Measurements from ENCODE around the gene CARS1. TPM values are rescaled to one million over a fixed set of nuclear protein-coding genes. Genes with fewer than 3 reads are reported as not detected.

CARS1 gene
- total RNA-seq, 1 donor from 2014 or later, result 17.2 TPM

- TF ChIP-seq CTCF (IDR thresholded peaks at IDR 0.05), result no peak
- no peak for TF ChIP-seq EZH2phosphoT487 (IDR thresholded peaks at IDR 0.05)
- no peak for TF ChIP-seq EZH2 (IDR thresholded peaks at IDR 0.05)
- H3K79me2 ChIP-seq (ENCODE audit: low read depth), result peaks cover 94% of the 10 kb centered on the region
- no peak overlapping the region for H3K9ac ChIP-seq
- H3K27me3 ChIP-seq, result no peaks in the 10 kb centered on the region
- no peak overlapping the region for H3K4me3 ChIP-seq
- no peaks in the 10 kb centered on the region for H3F3A ChIP-seq (ENCODE audit: low read depth)
- H3K9me3 ChIP-seq (ENCODE audit: low read depth), result no peaks in the 10 kb centered on the region
- no peak overlapping the region for H3K27ac Mint-ChIP-seq
- H3K4me3 Mint-ChIP-seq, result no peak overlapping the region
- H3K36me3 ChIP-seq, result peaks cover 5% of the 10 kb centered on the region
- peaks cover 94% of the 10 kb centered on the region for H4K20me1 ChIP-seq (ENCODE audit: low read depth)
- H3K27me3 Mint-ChIP-seq (ENCODE audit: insufficient read depth, low read depth), result peaks cover 2% of the 10 kb centered on the region
- no peak overlapping the region for H3K4me2 ChIP-seq
- no peaks in the 10 kb centered on the region for H3K9me3 Mint-ChIP-seq
- H3K27ac ChIP-seq, result no peak overlapping the region
- no peak for DNase-seq (ENCODE audit: low spot score)
- peaks cover 3% of the 10 kb centered on the region for H3K4me1 Mint-ChIP-seq
- H3K4me1 ChIP-seq, result no peaks in the 10 kb centered on the region
- no peak overlapping the region for H2AFZ ChIP-seq (replicated peaks)
- peaks cover 21% of the 10 kb centered on the region for H3K36me3 Mint-ChIP-seq
Observed at GRCh38 chr11:2977113-2977512, 80.1 kb downstream of the CARS1 start.

GRCh38 chr11:2976294-2977063 lies 80.7 kb downstream of the CARS1 start:
- TF ChIP-seq EZH2 (IDR thresholded peaks at IDR 0.05) (no peak), CTCF (IDR thresholded peaks at IDR 0.05) (no peak), EZH2phosphoT487 (IDR thresholded peaks at IDR 0.05) (no peak)
- peaks cover 88% of the 10 kb centered on the region for H4K20me1 ChIP-seq (ENCODE audit: low read depth)
- no peaks in the 10 kb centered on the region for H3K4me1 ChIP-seq
- Mint-ChIP-seq H3K27me3 (ENCODE audit: insufficient read depth, low read depth) (no peaks in the 10 kb centered on the region), H3K4me3 (no peak overlapping the region), H3K9me3 (no peaks in the 10 kb centered on the region), H3K36me3 (peaks cover 24% of the 10 kb centered on the region), H3K4me1 (no peaks in the 10 kb centered on the region), H3K27ac (no peak overlapping the region)
- no peaks in the 10 kb centered on the region for H3F3A ChIP-seq (ENCODE audit: low read depth)
- no peaks in the 10 kb centered on the region for H3K9me3 ChIP-seq (ENCODE audit: low read depth)
- no peak overlapping the region for H3K27ac ChIP-seq
- H2AFZ ChIP-seq (replicated peaks), result no peak overlapping the region
- H3K4me3 ChIP-seq, result no peak overlapping the region
- DNase-seq (ENCODE audit: low spot score), result no peak
- no peaks in the 10 kb centered on the region for H3K27me3 ChIP-seq
- peaks cover 88% of the 10 kb centered on the region for H3K79me2 ChIP-seq (ENCODE audit: low read depth)
- H3K9ac ChIP-seq, result no peak overlapping the region
- no peak overlapping the region for H3K4me2 ChIP-seq
- peaks cover 5% of the 10 kb centered on the region for H3K36me3 ChIP-seq

- Histone ChIP-seq H3K36me3 (peaks cover 9% of the 10 kb centered on the region), H3F3A (ENCODE audit: low read depth) (no peaks in the 10 kb centered on the region), H3K79me2 (ENCODE audit: low read depth) (peaks cover 82% of the 10 kb centered on the region), H3K27me3 (no peaks in the 10 kb centered on the region), H3K27ac (no peak overlapping the region), H4K20me1 (ENCODE audit: low read depth) (peaks cover 79% of the 10 kb centered on the region), H3K4me2 (no peak overlapping the region), H3K9ac (no peak overlapping the region), H2AFZ (replicated peaks) (no peak overlapping the region), H3K4me3 (no peak overlapping the region), H3K4me1 (no peaks in the 10 kb centered on the region), H3K9me3 (ENCODE audit: low read depth) (no peaks in the 10 kb centered on the region)
- no peaks in the 10 kb centered on the region for H3K9me3 Mint-ChIP-seq
- H3K27ac Mint-ChIP-seq, result no peak overlapping the region
- peak; percentile 45 for DNase-seq (ENCODE audit: low spot score)
- H3K4me3 Mint-ChIP-seq, result no peak overlapping the region
- TF ChIP-seq CTCF (IDR thresholded peaks at IDR 0.05) (peak; percentile 51), EZH2phosphoT487 (IDR thresholded peaks at IDR 0.05) (no peak), EZH2 (IDR thresholded peaks at IDR 0.05) (no peak)
- H3K27me3 Mint-ChIP-seq (ENCODE audit: insufficient read depth, low read depth), result no peaks in the 10 kb centered on the region
- H3K36me3 Mint-ChIP-seq, result peaks cover 26% of the 10 kb centered on the region
- H3K4me1 Mint-ChIP-seq, result no peaks in the 10 kb centered on the region
Observed at GRCh38 chr11:2975594-2975993, 81.6 kb downstream of the CARS1 start.

Data from neural progenitor cell (in vitro differentiated cells).